ENCODE measurements around the gene TMEM106C. TPM values are rescaled to one million over a fixed set of nuclear protein-coding genes. Genes with fewer than 3 reads are reported as not detected.

The TMEM106C gene
- total RNA-seq (2021) (99.4 and 100 TPM in 2 replicates), Bru-seq, nascent RNA (percentile 65 among the genes with signal in this experiment), BruChase-seq, experiment 1, labeled RNA remaining after a 2-hour chase (percentile 80 among the genes with signal in this experiment), BruChase-seq, experiment 2, labeled RNA remaining after a 6-hour chase (percentile 86 among the genes with signal in this experiment)
- long read RNA-seq, transcript TMEM106C-220 (8 exons, 810 nt) = major isoform, 85 of 158 reads
- long read RNA-seq, transcript TMEM106C-201 (8 exons, 1,394 nt) = minor isoform, 51 of 158 reads
- long read RNA-seq, partial matches to known transcripts = 14 of 158 reads
- long read RNA-seq, other reads (novel, unspliced or antisense) = 5 of 158 reads

DNA sequence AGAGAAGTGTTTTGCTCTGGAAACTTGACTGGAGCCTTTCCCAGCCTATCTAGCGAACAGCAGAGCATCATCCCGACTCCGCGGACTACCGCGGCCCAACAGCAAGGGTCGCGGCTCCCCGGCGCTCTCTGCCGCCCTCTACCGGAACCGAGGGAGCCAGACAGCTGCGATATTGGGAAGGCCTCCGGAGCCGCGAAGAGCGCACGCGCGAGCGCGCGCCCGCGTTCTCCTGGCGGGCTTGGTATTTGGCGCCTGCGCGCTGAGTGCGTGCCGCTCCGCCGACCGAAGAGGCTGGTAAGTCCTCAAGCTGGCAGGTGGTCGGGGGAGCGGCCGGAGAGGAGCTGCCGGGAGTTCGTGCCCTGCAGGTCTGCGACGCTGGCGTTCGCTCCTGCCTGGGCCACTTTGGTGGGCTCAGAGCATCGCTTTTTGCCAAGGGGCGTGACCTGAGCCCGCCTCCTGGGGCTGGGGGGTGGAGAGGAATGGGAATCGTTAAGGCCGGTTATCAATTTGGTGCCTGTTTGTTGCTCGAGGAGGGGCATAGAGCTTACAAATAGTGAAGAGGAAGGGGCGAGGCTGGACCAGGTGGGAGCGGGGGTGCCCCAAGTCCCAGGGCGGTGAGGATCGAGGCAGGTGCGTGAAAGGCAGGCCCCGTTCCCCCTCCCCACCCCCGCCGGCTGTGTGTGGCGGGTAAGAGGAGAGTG is at the start of gene TMEM106C:
Gene TMEM106C, plus strand, starts transcription at position 257 of the 701 bp plus-strand sequence. CDS start 641 bp downstream, outside the sequence.
- POLR2A ChIA-PET (ENCODE audit: unreplicated experiment) = interaction anchor here (0.7 kb wide), 1 partner anchor 128 kb away, joined by 5 read pairs; no protein-coding TSS in a partner anchor
- TF ChIP-seq EZH2 (IDR thresholded peaks at IDR 0.05; ENCODE audit: low read depth) = no peak
- peak; percentile 95 for TF ChIP-seq CTCF (conservative IDR thresholded peaks at IDR 0.05)

DNA sequence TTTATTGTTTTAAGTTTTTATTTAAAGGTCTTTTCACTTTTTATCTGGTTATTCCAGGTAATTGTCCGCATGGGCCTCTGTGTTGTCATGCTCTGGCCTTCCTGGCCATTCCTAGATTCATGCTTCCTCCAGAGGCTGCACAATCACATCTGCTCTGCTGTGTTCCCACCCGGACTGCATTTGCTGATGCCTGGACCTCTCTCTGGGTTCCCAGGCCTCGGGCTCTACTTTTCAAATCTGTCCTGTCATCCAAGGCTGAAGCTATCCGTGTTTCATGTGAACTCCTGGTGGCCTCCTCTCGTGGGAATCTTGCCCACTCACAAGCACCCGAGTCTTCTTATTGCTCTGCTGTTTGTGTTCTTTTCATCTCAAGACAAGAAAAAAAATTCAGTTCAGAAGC is 42.5 kb upstream of the TMEM106C start:
- H3K27me3 ChIP-seq (ENCODE audit: insufficient read depth, low read depth) = peaks cover 14% of the 10 kb centered on the region; the same call in 1 of the 2 replicates
- no peak for DNase-seq
- no peaks in the 10 kb centered on the region for H4K20me1 ChIP-seq (ENCODE audit: insufficient read depth)
- CTCF ChIA-PET = no interaction called here
- no peak overlapping the region for H3K4me2 ChIP-seq
- H3K9me2 ChIP-seq (ENCODE audit: insufficient read depth) = no peaks in the 10 kb centered on the region
- no peaks in the 10 kb centered on the region for H3K36me3 ChIP-seq (ENCODE audit: low read depth)
- TF ChIP-seq EZH2 (IDR thresholded peaks at IDR 0.05; ENCODE audit: low read depth) (no peak), CTCF (conservative IDR thresholded peaks at IDR 0.05) (no peak)
- H3K9me3 ChIP-seq (ENCODE audit: insufficient read depth, low read depth) = no peaks in the 10 kb centered on the region
- H3K79me2 ChIP-seq (ENCODE audit: low read depth) = no peaks in the 10 kb centered on the region
- BruUV-seq (replicated peaks) = no TSS peak
- intact Hi-C loops (cut with micrococcal nuclease; ENCODE audit: unreplicated experiment) = no loop called here
- H3K4me1 ChIP-seq (replicated peaks; ENCODE audit: insufficient read depth) = no peaks in the 10 kb centered on the region
- no peak overlapping the region for H3K4me3 ChIP-seq
- no peak overlapping the region for H3K27ac ChIP-seq
- no peak overlapping the region for H2AFZ ChIP-seq
- POLR2A ChIA-PET (ENCODE audit: unreplicated experiment) = no interaction called here
- H3F3A ChIP-seq (ENCODE audit: insufficient read depth, low read depth) = no peaks in the 10 kb centered on the region; the same call in 1 of the 2 replicates

More for the DNA sequence above, at the start of gene TMEM106C:
- Histone ChIP-seq H3K27ac (no peak within 1 kb of the TSS), H3K4me3 (peak within 1 kb of the TSS; percentile 85), H3K4me2 (peak within 1 kb of the TSS; percentile 85), H3K4me1 (replicated peaks; ENCODE audit: insufficient read depth) (peaks cover 6% of the 10 kb centered on the region; the same call in 1 of the 2 replicates), H3K9me2 (ENCODE audit: insufficient read depth) (no peaks in the 10 kb centered on the region), H3K36me3 (ENCODE audit: low read depth) (no peaks in the 10 kb centered on the region), H4K20me1 (ENCODE audit: insufficient read depth) (no peaks in the 10 kb centered on the region), H3F3A (ENCODE audit: insufficient read depth, low read depth) (no peaks in the 10 kb centered on the region), H3K27me3 (ENCODE audit: insufficient read depth, low read depth) (peaks cover 11% of the 10 kb centered on the region), H3K9me3 (ENCODE audit: insufficient read depth, low read depth) (no peaks in the 10 kb centered on the region), H3K79me2 (ENCODE audit: low read depth) (0 out of 2 replicates have a peak, but pooled peaks cover 4% of the 10 kb centered on the region), H2AFZ (peak within 1 kb of the TSS; percentile 95)
- peak; percentile 72 to 89 for DNase-seq
- BruUV-seq (replicated peaks) = no TSS peak
- CTCF ChIA-PET = interaction anchor here (0.7 to 0.9 kb wide), 3 partner anchors 125 to 210 kb away, joined by 3 to 4 read pairs (median 3); partner anchors contain the start of gene SENP1
- intact Hi-C loops (cut with micrococcal nuclease; ENCODE audit: unreplicated experiment) = loop anchor here (1.0 to 5.0 kb wide), 4 partner anchors 58 to 204 kb away; no protein-coding TSS in a partner anchor

DNA sequence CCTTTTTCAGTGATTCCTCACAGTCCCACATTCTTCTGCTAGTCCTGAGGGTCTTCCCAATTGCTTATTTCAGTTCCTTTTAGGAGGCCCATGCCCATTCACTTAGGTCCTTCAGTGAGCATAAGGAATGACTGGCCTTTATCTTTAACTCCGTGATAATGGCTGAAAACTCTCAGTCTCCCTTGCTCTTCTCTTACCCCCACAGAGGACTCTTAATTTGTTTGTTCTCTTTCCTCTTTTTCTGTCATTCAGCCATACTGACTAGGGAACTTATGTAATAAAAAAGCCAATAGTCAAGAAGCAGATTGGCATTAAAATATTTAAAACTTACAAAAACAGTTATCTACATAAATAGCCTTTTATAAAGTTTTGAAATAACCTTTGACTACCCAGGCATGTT is 41.5 kb upstream of the TMEM106C start:
- POLR2A ChIA-PET (ENCODE audit: unreplicated experiment) = no interaction called here
- Histone ChIP-seq H3F3A (ENCODE audit: insufficient read depth, low read depth) (no peaks in the 10 kb centered on the region; the same call in 1 of the 2 replicates), H3K4me1 (replicated peaks; ENCODE audit: insufficient read depth) (no peaks in the 10 kb centered on the region), H3K4me3 (no peak overlapping the region), H3K27ac (no peak overlapping the region), H2AFZ (no peak overlapping the region), H3K4me2 (no peak overlapping the region), H3K27me3 (ENCODE audit: insufficient read depth, low read depth) (peaks cover 23% of the 10 kb centered on the region; the same call in 1 of the 2 replicates), H3K9me3 (ENCODE audit: insufficient read depth, low read depth) (no peaks in the 10 kb centered on the region), H4K20me1 (ENCODE audit: insufficient read depth) (no peaks in the 10 kb centered on the region), H3K9me2 (ENCODE audit: insufficient read depth) (no peaks in the 10 kb centered on the region), H3K79me2 (ENCODE audit: low read depth) (no peaks in the 10 kb centered on the region), H3K36me3 (ENCODE audit: low read depth) (no peaks in the 10 kb centered on the region)
- no peak for TF ChIP-seq CTCF (conservative IDR thresholded peaks at IDR 0.05)
- no peak for TF ChIP-seq EZH2 (IDR thresholded peaks at IDR 0.05; ENCODE audit: low read depth)
- no TSS peak for BruUV-seq (replicated peaks)
- CTCF ChIA-PET = no interaction called here
- DNase-seq = no peak
- intact Hi-C loops (cut with micrococcal nuclease; ENCODE audit: unreplicated experiment) = no loop called here
